H1 (cell line): Measurements from ENCODE around the gene MMP25. TPM values are rescaled to one million over a fixed set of nuclear protein-coding genes. Genes with fewer than 3 reads are reported as not detected.

Experiments
- CTCF ChIA-PET: fragments of 300-600 bp; sonication (Branson Sonifier 250); formaldehyde crosslinking; loops from one replicate; lab custom pipeline; 2021; ENCODE audit not compliant: partially characterized antibody; lab: Charles Lee
- POLR2A ChIA-PET: fragments of 300-600 bp; sonication (Branson Sonifier 250); formaldehyde crosslinking; loops from one replicate; lab custom pipeline; 2021; ENCODE audit warnings: inconsistent platforms; ENCODE audit not compliant: partially characterized antibody; lab: Charles Lee
- DNase-seq, 2 experiments: peaks; one replicate each; pipeline versions ENCODE4 v3.0.0 to v3.0.0-alpha.2; 2010 to 2022; ENCODE audit warnings: low spot score in 2 of 2, low read depth in 1 of 2, mixed read lengths in 1 of 2
- FAIRE-seq: peaks from 2 replicates; lab custom pipeline; 2011; peaks lifted over from hg19 to GRCh38; lab: Jason Lieb, UNC
- H2AFZ ChIP-seq: 2 replicates; pipeline ENCODE4 v1.8.1; 2012; ENCODE audit warnings: low read length, inconsistent platforms
- H2AK5ac ChIP-seq: 2 replicates; pipeline ENCODE4 v1.6.1; 2013; ENCODE audit warnings: low read depth, low read length
- H2BK120ac ChIP-seq: replicated peaks from 2 replicates; pipeline ENCODE3; 2013; ENCODE audit warnings: low read depth, low read length, inconsistent platforms
- H2BK12ac ChIP-seq: 2 replicates; pipeline ENCODE4 v1.6.1; 2013; ENCODE audit warnings: low read depth, low read length
- H2BK15ac ChIP-seq: 2 replicates; pipeline ENCODE4 v1.6.1; 2013; ENCODE audit warnings: low read length
- H2BK20ac ChIP-seq: 2 replicates; pipeline ENCODE4 v1.6.1; 2013; ENCODE audit warnings: low read length
- H2BK5ac ChIP-seq: 2 replicates; pipeline ENCODE4 v1.6.1; 2013; ENCODE audit warnings: low read depth, low read length
- H3K14ac ChIP-seq: 2 replicates; pipeline ENCODE4 v1.6.1; 2013; ENCODE audit warnings: inconsistent platforms; ENCODE audit not compliant: insufficient read length
- H3K18ac ChIP-seq: 2 replicates; pipeline ENCODE4 v1.6.1; 2013; ENCODE audit warnings: low read length; ENCODE audit errors: extremely low read depth
- H3K23ac ChIP-seq: 2 replicates; pipeline ENCODE4 v1.6.1; 2013; ENCODE audit warnings: inconsistent platforms; ENCODE audit not compliant: insufficient read length
- H3K23me2 ChIP-seq: 2 replicates; pipeline ENCODE4 v1.6.1; 2013; ENCODE audit warnings: low read depth, low read length
- H3K27ac ChIP-seq: 2 replicates; pipeline ENCODE4 v1.6.1; 2011; ENCODE audit warnings: low read depth, low read length, inconsistent platforms
- H3K27me3 ChIP-seq, 4 experiments: replicated peaks in 1 of 4; 1 replicate in 1 of 4; 2 replicates in 3 of 4; pipeline versions ENCODE4 v1.6.1 to v1.8.1; 2011 to 2013; ENCODE audit warnings: low read length in 3 of 4, mild to moderate bottlenecking in 3 of 4, inconsistent platforms in 2 of 4, mixed read lengths in 2 of 4, moderate library complexity in 1 of 4; ENCODE audit not compliant: control insufficient read depth in 3 of 4, insufficient read depth in 3 of 4; ENCODE audit errors: extremely low read depth in 1 of 4
- H3K36me3 ChIP-seq, 4 experiments: 2 replicates each; pipeline versions ENCODE4 v1.6.1 to v1.8.1; 2011 to 2013; ENCODE audit warnings: mild to moderate bottlenecking in 4 of 4, low read length in 3 of 4, moderate library complexity in 2 of 4, control low read depth in 1 of 4, inconsistent platforms in 1 of 4; ENCODE audit not compliant: insufficient read depth in 4 of 4, control insufficient read depth in 2 of 4
- H3K4ac ChIP-seq: replicated peaks from 2 replicates; pipeline ENCODE3; 2013; ENCODE audit warnings: low read length, low read depth, mixed read lengths, inconsistent platforms; ENCODE audit not compliant: insufficient read length
- H3K4me1 ChIP-seq, 4 experiments: replicated peaks in 1 of 4; 1 replicate in 1 of 4; 2 replicates in 3 of 4; pipeline versions ENCODE4 v1.6.1 to v1.8.1; 2011 to 2013; ENCODE audit warnings: low read length in 3 of 4, inconsistent platforms in 2 of 4, mixed read lengths in 1 of 4; ENCODE audit not compliant: insufficient read depth in 4 of 4, control insufficient read depth in 3 of 4
- H3K4me2 ChIP-seq, 2 experiments: 2 replicates each; pipeline versions ENCODE4 v1.6.1 to v1.8.1; 2011 to 2013; ENCODE audit warnings: low read depth in 2 of 2, low read length in 2 of 2, control low read depth in 1 of 2, inconsistent platforms in 1 of 2, mild to moderate bottlenecking in 1 of 2; ENCODE audit not compliant: insufficient read depth in 1 of 2
- H3K4me3 ChIP-seq, 4 experiments: fragments of 200-600, 300-600 bp in 1 of 4; sonication (generic), shearing (Covaris generic), sonication (Bioruptor Twin) in 1 of 4; 2 replicates each; pipeline versions ENCODE4 v1.5.1 to v1.8.1; 2011 to 2016; ENCODE audit warnings: low read length in 4 of 4, low read depth in 3 of 4, control low read depth in 2 of 4, inconsistent platforms in 2 of 4, mild to moderate bottlenecking in 2 of 4, mixed read lengths in 1 of 4, moderate library complexity in 1 of 4; ENCODE audit not compliant: insufficient read depth in 2 of 4; ENCODE audit errors: extremely low read depth in 1 of 4
- H3K56ac ChIP-seq: replicated peaks from 2 replicates; pipeline ENCODE3; 2013; ENCODE audit warnings: low read depth, mild to moderate bottlenecking, mixed read lengths, low read length, inconsistent platforms; ENCODE audit not compliant: insufficient read length
- H3K79me1 ChIP-seq: 2 replicates; pipeline ENCODE4 v1.6.1; 2013; ENCODE audit warnings: low read depth, low read length, control low read depth
- H3K79me2 ChIP-seq, 2 experiments: 2 replicates each; pipeline versions ENCODE4 v1.6.1 to v1.8.1; 2012 to 2013; ENCODE audit warnings: low read length in 2 of 2, mild to moderate bottlenecking in 2 of 2, inconsistent platforms in 1 of 2; ENCODE audit not compliant: insufficient read depth in 2 of 2, control insufficient read depth in 1 of 2
- H3K9ac ChIP-seq, 4 experiments: replicated peaks in 1 of 4; 1 replicate in 1 of 4; 2 replicates in 3 of 4; pipeline versions ENCODE4 v1.6.1 to v1.8.1; 2011 to 2013; ENCODE audit warnings: low read depth in 3 of 4, low read length in 3 of 4, control low read depth in 2 of 4, mild to moderate bottlenecking in 2 of 4, moderate library complexity in 2 of 4, inconsistent platforms in 1 of 4; ENCODE audit errors: extremely low read depth in 1 of 4
- H3K9me3 ChIP-seq, 2 experiments: 2 replicates each; pipeline versions ENCODE4 v1.6.1 to v1.8.1; 2012 to 2013; ENCODE audit warnings: mild to moderate bottlenecking in 2 of 2, moderate library complexity in 2 of 2, control low read depth in 1 of 2, inconsistent platforms in 1 of 2, low read depth in 1 of 2, low read length in 1 of 2, mixed read lengths in 1 of 2; ENCODE audit not compliant: insufficient read depth in 2 of 2
- H4K20me1 ChIP-seq, 2 experiments: replicated peaks in 1 of 2; 2 replicates each; pipeline versions ENCODE3 to v1.8.1; 2011 to 2013; ENCODE audit warnings: inconsistent platforms in 2 of 2, low read length in 2 of 2, mild to moderate bottlenecking in 1 of 2; ENCODE audit not compliant: insufficient read depth in 2 of 2, control insufficient read depth in 1 of 2
- H4K5ac ChIP-seq: 2 replicates; pipeline ENCODE4 v1.6.1; 2013; ENCODE audit warnings: low read length, low read depth, mixed read lengths, inconsistent platforms; ENCODE audit not compliant: insufficient read length
- H4K8ac ChIP-seq: 2 replicates; pipeline ENCODE4 v1.8.0; 2013; ENCODE audit warnings: mild to moderate bottlenecking, moderate library complexity, low read length, inconsistent platforms; ENCODE audit not compliant: insufficient read depth; ENCODE audit errors: extremely low read depth
- H4K91ac ChIP-seq: replicated peaks from 2 replicates; pipeline ENCODE3; 2013; ENCODE audit warnings: low read length, mixed read lengths, inconsistent platforms; ENCODE audit not compliant: insufficient read length
- EZH2 ChIP-seq: fragments of 200-600 bp; sonication (generic); IDR thresholded peaks from 2 replicates; pipeline ENCODE4 v1.7.1; 2012; ENCODE audit warnings: low read depth, mild to moderate bottlenecking, moderate library complexity, low read length, inconsistent platforms; ENCODE audit not compliant: severe bottlenecking
- GTF2F1 ChIP-seq: IDR thresholded peaks from 2 replicates; pipeline ENCODE4 v1.6.1; 2012; ENCODE audit warnings: low read depth, low read length, improper control_type of control experiment, borderline replicate concordance
- JUND ChIP-seq: IDR thresholded peaks from 2 replicates; pipeline ENCODE4 v1.6.1; 2011; ENCODE audit warnings: mild to moderate bottlenecking, improper control_type of control experiment, low read length
- POLR2AphosphoS5 ChIP-seq: IDR thresholded peaks from 2 replicates; pipeline ENCODE4 v1.6.1; 2011; ENCODE audit warnings: low read depth, low read length
- WGBS, 2 experiments: shearing (Covaris generic) in 1 of 2; methylation state at CpG; one replicate each; pipeline versions ENCODE4 v1.1.6 to v1.1.7; 2013 to 2015; ENCODE audit warnings: low lambda C conversion rate in 2 of 2, mixed read lengths in 2 of 2, inconsistent platforms in 1 of 2, low coverage in 1 of 2, missing lambda C conversion rate in 1 of 2; ENCODE audit not compliant: insufficient replicate concordance in 2 of 2, insufficient coverage in 1 of 2, insufficient read length in 1 of 2; ENCODE audit errors: extremely low coverage in 1 of 2, missing lambda C conversion rate in 1 of 2; 5-methylcytosine and 5-hydroxymethylcytosine counted together
- polyA plus RNA-seq, 7 experiments: library from polyadenylated mRNA; depleted of rRNA in 3 of 7; stranded (reverse) in 5 of 7; unstranded in 2 of 7; fragments of >200 nt in 5 of 7; fragments of 200-250 nt in 2 of 7; gene quantifications; 1 replicate in 5 of 7; 2 replicates in 1 of 7; 4 replicates in 1 of 7; pipeline versions ENCODE4 v1.2.1 to v1.2.3, GENCODE V29; 2011 to 2013; ENCODE audit warnings: missing spikeins in 2 of 7, mixed read lengths in 2 of 7
- total RNA-seq: library from RNA; stranded (reverse); fragmentation: NEBNext Ultra II Directional; extraction: Animal tissue kit (Norgen Biotek cat#: 25700); gene quantifications from 2 replicates; pipeline ENCODE4 v1.2.1, GENCODE V29; 2021

Gene MMP25
- total and polyA plus RNA-seq, 2 of the 8 experiments (the other 6 are each of a cell fraction or from before 2014, with no cell fraction given) = 7.7 to 26.7 TPM

GRCh38 chr16:3092501-3092941 is 46.2 kb downstream of the MMP25 start:
- peaks cover 8% of the 10 kb centered on the region for H3K23me2 ChIP-seq
- no peak overlapping the region; the same call in 1 of the 2 replicates for H3K27ac ChIP-seq
- CTCF ChIA-PET = interaction anchor here (0.8 to 36.8 kb wide), 9 partner anchors 10 to 74 kb away, joined by 3 to 619 read pairs (median 5); partner anchors contain the start of genes CLDN6, ZNF205 and ZNF213
- H3K56ac ChIP-seq = no peak overlapping the region
- DNase-seq (no peak), FAIRE-seq (no peak)
- H3K9ac ChIP-seq = no peak overlapping the region
- no peak overlapping the region for H2BK120ac ChIP-seq
- no peaks in the 10 kb centered on the region for H3K27me3 ChIP-seq
- peaks cover 7% of the 10 kb centered on the region for H3K79me1 ChIP-seq
- H2BK5ac ChIP-seq = no peak overlapping the region
- H4K91ac ChIP-seq = no peak overlapping the region
- peaks cover 10 to 29% of the 10 kb centered on the region in 2 experiments for H4K20me1 ChIP-seq
- H2BK15ac ChIP-seq = no peak overlapping the region
- H3K18ac ChIP-seq = no peak overlapping the region
- no peak overlapping the region for H4K8ac ChIP-seq
- H3K4me3 ChIP-seq = no peak overlapping the region
- H3K4ac ChIP-seq = no peak overlapping the region
- no peak overlapping the region for H2BK20ac ChIP-seq
- 88% methylated on average over 20 of the region's 20 CpGs; no CpG with 5 or more reads in 1 of the 2 experiments for WGBS, 2 experiments
- H3K36me3 ChIP-seq = peaks cover 28 to 55% (median 39%) of the 10 kb centered on the region in 4 experiments
- no peak overlapping the region for H2AFZ ChIP-seq
- H3K23ac ChIP-seq = no peak overlapping the region
- no peaks in the 10 kb centered on the region for H3K9me3 ChIP-seq
- no peak overlapping the region for H3K4me2 ChIP-seq
- no peak overlapping the region for H4K5ac ChIP-seq
- peaks cover 5 to 17% (median 11%) of the 10 kb centered on the region in 4 experiments for H3K4me1 ChIP-seq
- H2BK12ac ChIP-seq = no peak overlapping the region
- H3K79me2 ChIP-seq = peaks cover 10 to 58% of the 10 kb centered on the region in 2 experiments; a peak in 3 of 4 replicates
- H3K14ac ChIP-seq = no peak overlapping the region
- POLR2A ChIA-PET = interaction anchor here (0.8 to 8.3 kb wide), 12 partner anchors 14 to 80 kb away, joined by 3 to 86 read pairs (median 4); partner anchors contain the start of gene ZNF205
- no peak overlapping the region for H2AK5ac ChIP-seq
- no peak for TF ChIP-seq GTF2F1
- no peak for TF ChIP-seq JUND
- TF ChIP-seq EZH2 = no peak
- TF ChIP-seq POLR2AphosphoS5 = no peak
